Right cardiac atrium (tissue), 5 donors: ENCODE measurements around the gene CISD1. TPM values are rescaled to one million over a fixed set of nuclear protein-coding genes. Genes with fewer than 3 reads are reported as not detected.
A peak's percentile ranks its signal among the peaks of the same experiment; 100 is the strongest.

Experiments
- ATAC-seq, 2 donors: fragments of 200-7000 bp; cut with Tn5 transposase; one replicate each; pipeline versions ENCODE4 v1.8.0 to v1.9.1; 2020; ENCODE audit warnings: moderate library complexity in 2 of 2, mild to moderate bottlenecking in 1 of 2
- DNase-seq, 3 donors: peaks; one replicate each; pipeline ENCODE4 v3.0.0-alpha.2; 2020
- H3K27ac ChIP-seq: one replicate; pipeline ENCODE4 v1.5.1; 2013; ENCODE audit warnings: mild to moderate bottlenecking, low read length, control low read depth, moderate library complexity
- H3K27me3 ChIP-seq: one replicate; pipeline ENCODE4 v1.6.1; 2013; ENCODE audit not compliant: control insufficient read depth, insufficient read depth
- H3K4me1 ChIP-seq: one replicate; pipeline ENCODE4 v1.6.1; 2013; ENCODE audit warnings: low read length; ENCODE audit not compliant: control insufficient read depth, insufficient read depth
- H3K4me3 ChIP-seq: one replicate; pipeline ENCODE4 v1.5.1; 2013; ENCODE audit warnings: low read length, control low read depth
- H3K9me3 ChIP-seq: one replicate; pipeline ENCODE4 v1.6.1; 2013; ENCODE audit warnings: low read length; ENCODE audit not compliant: control insufficient read depth
- WGBS: extraction: QIAGEN DNeasy Blood & Tissue Kit; methylation state at CpG from one replicate; pipeline ENCODE4 v1.1.7; 2013; 5-methylcytosine and 5-hydroxymethylcytosine counted together
- intact Hi-C, 4 donors: fragments of 100-400 bp; cut with DNase I; formaldehyde crosslinking; loops; one replicate each; pipeline versions ENCODE4 v1.11.0 to v1.14.0; 2022 to 2023
- polyA plus RNA-seq: library from polyadenylated mRNA; stranded (reverse); fragments of 200-250 nt; gene quantifications from one replicate; pipeline ENCODE4 v1.2.3, GENCODE V29; 2013
- total RNA-seq, 4 donors: library from RNA; stranded (reverse); fragmentation: NEBNext Ultra II Directional; extraction: Animal tissue kit (Norgen Biotek cat#: 25700); gene quantifications; one replicate each; pipeline ENCODE4 v1.2.1, GENCODE V29; 2021
- donor health status: healthy with polysubstance abuse.
- donor health status: DM: no; HTN: yes; CAD: no.
- donor health status: DM: no; HTN: no; CAD: no.
- donor health status: DM: no; HTN: yes; CAD: no; lungs with severe emphysema.
- donor health status: DM: yes; HTN: yes; CAD: no.

CISD1 gene
- total and polyA plus RNA-seq, 5 donors = 100 to 159 (median 122) TPM

DNA sequence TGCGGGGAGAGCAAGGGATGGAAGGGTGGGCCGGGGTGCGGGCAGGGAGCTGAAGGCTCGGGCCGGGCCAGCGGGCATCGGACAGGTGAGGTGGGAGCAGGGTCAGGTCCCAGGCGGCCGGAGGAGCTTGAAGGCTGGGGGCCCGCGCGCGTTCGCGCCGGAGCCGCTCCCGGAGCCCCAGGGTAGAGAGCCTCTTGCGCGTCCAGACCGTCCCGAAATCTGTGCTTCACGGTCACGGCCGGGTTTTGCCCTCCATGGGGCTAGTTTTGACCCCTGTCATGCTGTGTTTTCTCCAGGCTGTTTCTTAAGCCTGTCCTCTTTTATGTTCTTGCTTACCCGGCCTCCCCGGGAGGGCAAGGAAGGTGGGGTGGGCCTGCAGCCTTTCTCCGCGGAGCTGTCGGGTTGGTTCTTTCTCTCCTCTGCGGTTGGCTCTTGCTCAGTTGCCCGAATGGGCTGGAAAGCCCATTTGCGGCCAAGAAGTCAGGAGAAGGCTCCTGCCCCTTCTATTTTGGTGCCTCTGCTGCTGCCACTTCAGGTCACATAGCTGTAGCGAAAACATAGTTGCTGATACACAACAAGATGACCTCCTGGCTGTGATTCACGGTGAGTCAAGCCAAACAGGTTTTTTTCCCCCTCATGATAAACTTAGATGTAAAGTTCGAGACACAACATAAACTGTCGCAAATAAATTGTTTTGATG, 66.5 kb downstream of the CISD1 start:
- DNase-seq (peak; percentile 32 to 67 (median 64)), ATAC-seq (peak; percentile 72 to 75)
- no peaks in the 10 kb centered on the region for H3K9me3 ChIP-seq
- 2% methylated on average over 37 of the region's 37 CpGs for WGBS
- H3K4me1 ChIP-seq = no peaks in the 10 kb centered on the region
- intact Hi-C loops = loop anchor here in 2 of 4 donors (2.0 to 5.0 kb wide), 2 partner anchors 49 to 52 kb away; partner anchors contain the start of gene TFAM (in 2 of the 2)
- peak overlapping the region; percentile 93 for H3K27ac ChIP-seq
- H3K27me3 ChIP-seq = no peaks in the 10 kb centered on the region
- peak overlapping the region; percentile 85 for H3K4me3 ChIP-seq

DNA sequence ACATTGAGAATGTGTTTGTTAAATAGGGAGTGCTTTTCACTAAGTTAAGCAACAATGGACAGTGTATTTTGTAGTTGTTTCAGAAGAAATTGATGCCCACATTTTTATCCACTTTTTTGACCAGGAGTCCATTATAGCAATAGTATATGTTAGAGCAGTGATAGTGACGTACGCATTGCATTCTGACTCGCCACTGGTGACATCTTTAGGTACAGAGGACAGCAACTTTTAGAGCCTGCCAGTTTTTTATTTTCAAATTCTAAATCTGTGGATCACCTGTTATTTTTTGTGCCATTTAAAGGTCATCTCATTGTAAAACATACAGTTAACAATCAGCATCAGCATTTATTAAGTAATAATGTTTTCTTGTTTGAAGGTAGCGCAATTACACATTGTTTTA, 67.3 kb downstream of the CISD1 start:
- ATAC-seq (no peak), DNase-seq (no peak)
- peak overlapping the region; percentile 85 for H3K4me3 ChIP-seq
- H3K9me3 ChIP-seq = no peaks in the 10 kb centered on the region
- H3K27ac ChIP-seq = no peak overlapping the region
- intact Hi-C loops = loop anchor here in 1 of 4 donors (5.0 kb wide), 1 partner anchor 51 kb away; the partner anchor contains the start of gene TFAM
- H3K27me3 ChIP-seq = no peaks in the 10 kb centered on the region
- no peaks in the 10 kb centered on the region for H3K4me1 ChIP-seq
- 80% methylated on average over 4 of the region's 4 CpGs for WGBS

Other genes starting within 250 kb of the CISD1 start
- 1 to 10 TPM; 2.1 to 2.6 (median 2.3) TPM for gene IPMK, start 1.3 kb upstream of the CISD1 start, total RNA-seq
- 1.2 TPM for gene IPMK, start 1.3 kb upstream of the CISD1 start, polyA plus RNA-seq
- 10 to 100 TPM; 28.0 to 40.3 (median 33.1) TPM for gene UBE2D1, start 65.8 kb downstream of the CISD1 start, total RNA-seq
- gene UBE2D1, start 65.8 kb downstream of the CISD1 start, polyA plus RNA-seq = 37.0 TPM
- 10 to 100 TPM; 26.6 to 34.0 (median 30.0) TPM for gene TFAM, start 116.2 kb downstream of the CISD1 start, total RNA-seq
- gene TFAM, start 116.2 kb downstream of the CISD1 start, polyA plus RNA-seq = 11.1 TPM
- 10 to 100 TPM; 11.9 to 15.9 (median 14.5) TPM for gene BICC1, start 243.7 kb downstream of the CISD1 start, total RNA-seq
- 5.2 TPM for gene BICC1, start 243.7 kb downstream of the CISD1 start, polyA plus RNA-seq